GM19324 (cell line): ENCODE measurements around the gene EHD2.

Source experiments
- ATAC-seq: cut with Tn5 transposase; IDR thresholded peaks from one replicate; pipeline ENCODE4 v1.9.1; 2021; ENCODE audit warnings: mild to moderate bottlenecking, moderate library complexity; ENCODE audit not compliant: unreplicated experiment, low FRiP score

The EHD2 gene

GRCh38 chr19:47687906-47688305 is 25.3 kb upstream of the EHD2 start:
- ATAC-seq, result no peak

- ATAC-seq, result no peak
These were observed 22.1 kb upstream of the EHD2 start for GRCh38 chr19:47691090-47691489.

- no peak for ATAC-seq
These were observed 21.4 kb upstream of the EHD2 start for GRCh38 chr19:47691782-47692181.

GRCh38 chr19:47693489-47693888 is 19.7 kb upstream of the EHD2 start:
- ATAC-seq, result no peak

GRCh38 chr19:47693903-47694302 is 19.3 kb upstream of the EHD2 start:
- ATAC-seq, result no peak

GRCh38 chr19:47694466-47695273 is 18.6 kb upstream of the EHD2 start:
- no peak for ATAC-seq

- no peak for ATAC-seq
These were observed 17.5 kb upstream of the EHD2 start for GRCh38 chr19:47695533-47696262.

GRCh38 chr19:47696635-47697034 is 16.6 kb upstream of the EHD2 start:
- ATAC-seq, result no peak

- ATAC-seq, result no peak
These were observed 15.2 kb upstream of the EHD2 start for GRCh38 chr19:47697863-47698609.

- no peak for ATAC-seq
These were observed 14.4 kb upstream of the EHD2 start for GRCh38 chr19:47698631-47699359.

- no peak for ATAC-seq
These were observed 13.8 kb upstream of the EHD2 start for GRCh38 chr19:47699360-47699917.

GRCh38 chr19:47700934-47701716 is 12.1 kb upstream of the EHD2 start:
- ATAC-seq, result no peak

GRCh38 chr19:47701717-47702552 is 11.3 kb upstream of the EHD2 start:
- ATAC-seq, result no peak

GRCh38 chr19:47702671-47703070 is 10.6 kb upstream of the EHD2 start:
- no peak for ATAC-seq

- no peak for ATAC-seq
These were observed 9.9 kb upstream of the EHD2 start for GRCh38 chr19:47703301-47703700.

GRCh38 chr19:47704024-47704423 is 9.2 kb upstream of the EHD2 start:
- ATAC-seq, result no peak

- ATAC-seq, result no peak
These were observed 8.6 kb upstream of the EHD2 start for GRCh38 chr19:47704656-47705055.

- no peak for ATAC-seq
These were observed 5.9 kb upstream of the EHD2 start for GRCh38 chr19:47707135-47707925.
